H1 (cell line): ENCODE measurements around the gene ELMOD1. TPM values are rescaled to one million over a fixed set of nuclear protein-coding genes. Genes with fewer than 3 reads are reported as not detected.

Experiments
- ATF2 ChIP-seq: IDR thresholded peaks from 2 replicates; pipeline ENCODE4 v1.6.1; 2012; ENCODE audit warnings: low read length, inconsistent platforms
- BCL11A ChIP-seq, 2 experiments: IDR thresholded peaks; one replicate each; pipeline ENCODE4 v1.6.1; 2011; ENCODE audit warnings: low read depth in 2 of 2, low read length in 2 of 2, mild to moderate bottlenecking in 2 of 2
- CHD7 ChIP-seq: fragments of 300-600 bp; sonication (generic); IDR thresholded peaks from 2 replicates; pipeline ENCODE4 v1.7.1; 2012; ENCODE audit warnings: low read length, moderate library complexity, mild to moderate bottlenecking, inconsistent platforms; ENCODE audit not compliant: insufficient replicate concordance
- E2F6 ChIP-seq: IDR thresholded peaks from 2 replicates; pipeline ENCODE4 v1.6.1; 2012; ENCODE audit warnings: inconsistent platforms
- HDAC6 ChIP-seq: IDR thresholded peaks from one replicate; pipeline ENCODE4 v1.7.1; 2012; ENCODE audit warnings: low read depth, mild to moderate bottlenecking, inconsistent platforms, low read length, moderate library complexity
- KDM1A ChIP-seq: fragments of 200-600, 300-600 bp; sonication (generic); IDR thresholded peaks from 2 replicates; pipeline ENCODE4 v1.7.1; 2016; ENCODE audit warnings: mild to moderate bottlenecking, low read length, borderline replicate concordance
- NANOG ChIP-seq: IDR thresholded peaks from 2 replicates; pipeline ENCODE4 v1.6.1; 2011; ENCODE audit warnings: low read length, low read depth, mild to moderate bottlenecking, inconsistent platforms; ENCODE audit not compliant: insufficient read depth, poor library complexity, severe bottlenecking
- RBBP5 ChIP-seq: IDR thresholded peaks from 2 replicates; pipeline ENCODE4 v1.7.1; 2012; ENCODE audit warnings: low read depth, mild to moderate bottlenecking, inconsistent platforms, low read length, moderate library complexity, borderline replicate concordance
- polyA plus RNA-seq, 7 experiments: library from polyadenylated mRNA; depleted of rRNA in 3 of 7; stranded (reverse) in 5 of 7; unstranded in 2 of 7; fragments of >200 nt in 5 of 7; fragments of 200-250 nt in 2 of 7; gene quantifications; 1 replicate in 5 of 7; 2 replicates in 1 of 7; 4 replicates in 1 of 7; pipeline versions ENCODE4 v1.2.1 to v1.2.3, GENCODE V29; 2011 to 2013; ENCODE audit warnings: missing spikeins in 2 of 7, mixed read lengths in 2 of 7
- total RNA-seq: library from RNA; stranded (reverse); fragmentation: NEBNext Ultra II Directional; extraction: Animal tissue kit (Norgen Biotek cat#: 25700); gene quantifications from 2 replicates; pipeline ENCODE4 v1.2.1, GENCODE V29; 2021

ELMOD1 gene
- total and polyA plus RNA-seq, 2 of the 8 experiments (the other 6 are each of a cell fraction or from before 2014, with no cell fraction given): 0.47 to 1.6 TPM

- TF ChIP-seq CHD7 (no peak), BCL11A (IDR thresholded peaks at IDR 0.05; ENCODE audit: low read depth in 2 of 2, low read length in 2 of 2) (no peak), NANOG (no peak), HDAC6 (no peak), ATF2 (no peak), RBBP5 (no peak), KDM1A (no peak), E2F6 (no peak)
These were observed 30.1 kb downstream of the ELMOD1 start (continued) for GRCh38 chr11:107621081-107621480.
